Measurements from ENCODE around the gene DDB1. TPM values are rescaled to one million over a fixed set of nuclear protein-coding genes. Genes with fewer than 3 reads are reported as not detected.

DDB1 gene
- total RNA-seq, 4 donors from 2014 or later = 105 to 144 (median 127) TPM

- no peak for TF ChIP-seq CTCF (IDR thresholded peaks at IDR 0.05; ENCODE audit: low read depth)
Observed at GRCh38 chr11:61334434-61335354, 1.8 kb upstream of the DDB1 start.

DNA sequence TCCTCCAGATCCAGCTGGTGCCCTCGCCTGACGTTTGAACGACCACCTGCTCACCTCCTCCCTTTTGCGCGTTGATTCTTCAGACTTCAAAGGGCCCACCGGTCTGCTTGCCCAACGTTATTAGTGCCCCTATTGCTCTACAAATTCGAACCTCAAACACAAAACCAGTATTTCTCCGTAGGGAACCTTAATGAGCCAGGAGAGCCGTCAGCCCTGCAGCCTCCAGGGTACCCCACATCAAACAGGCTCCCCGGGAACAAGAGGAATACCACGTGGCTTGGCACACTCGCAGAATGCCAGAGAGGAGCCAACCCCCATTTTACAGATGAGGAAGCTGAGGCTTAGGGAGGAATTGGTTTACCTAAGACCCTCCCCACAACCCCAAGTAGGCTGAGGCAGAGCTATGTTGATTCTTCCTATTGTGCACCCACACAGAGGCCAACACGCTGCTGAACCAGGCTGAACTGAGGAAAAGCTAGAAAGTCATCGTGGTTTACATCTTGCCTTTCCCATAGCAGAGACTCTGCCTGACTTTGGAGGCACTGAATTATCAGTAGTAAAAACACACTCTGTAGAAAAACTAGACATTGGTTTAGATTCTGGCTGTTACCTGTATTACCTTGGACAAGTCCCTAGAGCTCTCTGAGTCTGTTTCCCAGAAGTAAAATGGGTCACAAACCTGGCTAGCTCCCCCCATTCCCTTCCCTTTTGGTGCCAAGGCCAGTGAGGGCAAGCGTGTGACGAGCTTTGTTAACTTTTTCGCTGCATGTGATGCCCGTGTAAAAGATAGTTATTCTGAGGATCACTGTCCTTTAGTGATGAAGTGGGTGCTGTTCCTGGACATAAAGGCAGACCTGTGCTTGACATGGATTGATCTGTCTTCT lies 887 bp upstream of the DDB1 start:
- no peak for TF ChIP-seq CTCF (IDR thresholded peaks at IDR 0.05; ENCODE audit: low read depth)

- no peak for TF ChIP-seq CTCF (IDR thresholded peaks at IDR 0.05; ENCODE audit: low read depth)
Observed at GRCh38 chr11:61332281-61332796, 566 bp downstream of the DDB1 start.

DNA sequence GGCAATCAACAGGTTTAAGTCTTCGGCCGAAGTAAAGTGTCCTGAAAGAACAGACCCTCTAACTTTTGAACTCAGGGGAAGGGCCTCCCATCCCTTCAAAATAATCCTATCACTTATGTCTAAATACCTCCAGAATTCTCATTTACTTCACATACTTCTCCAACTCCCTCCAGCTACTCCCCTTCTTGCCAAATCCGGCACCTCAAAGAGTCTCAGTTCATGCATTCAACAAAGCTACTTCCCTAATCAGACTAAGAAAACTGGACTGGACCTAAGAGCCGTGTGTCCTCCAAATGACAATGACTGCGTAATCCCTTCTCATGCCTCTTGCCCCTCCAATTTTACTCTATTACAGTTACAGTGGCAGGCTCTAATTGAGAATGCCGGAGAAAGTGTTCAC lies 1.3 kb downstream of the DDB1 start:
- TF ChIP-seq CTCF (IDR thresholded peaks at IDR 0.05; ENCODE audit: low read depth) = no peak

DNA sequence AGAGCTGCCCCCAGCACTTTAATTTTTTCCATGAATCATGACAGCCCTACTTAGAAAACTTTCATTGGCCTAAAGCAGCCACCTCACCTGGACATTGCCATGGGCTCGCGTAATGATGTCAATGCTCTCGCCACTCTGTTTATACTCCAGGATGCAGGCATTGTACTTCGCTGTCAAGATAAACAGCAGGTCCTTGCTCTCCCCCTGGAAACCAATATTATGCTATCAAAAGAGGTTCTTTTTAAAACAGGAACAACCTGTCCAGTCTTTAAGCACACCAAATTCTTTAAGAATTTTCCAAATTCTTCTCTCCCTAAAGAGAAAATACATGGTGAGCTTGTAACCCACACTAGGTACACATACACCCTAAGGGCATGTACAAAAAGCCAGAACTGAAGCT lies 3.0 kb downstream of the DDB1 start:
- no peak for TF ChIP-seq CTCF (IDR thresholded peaks at IDR 0.05; ENCODE audit: low read depth)

- no peak for TF ChIP-seq CTCF (IDR thresholded peaks at IDR 0.05; ENCODE audit: low read depth)
Observed at GRCh38 chr11:61328351-61328750, 4.6 kb downstream of the DDB1 start.

DNA sequence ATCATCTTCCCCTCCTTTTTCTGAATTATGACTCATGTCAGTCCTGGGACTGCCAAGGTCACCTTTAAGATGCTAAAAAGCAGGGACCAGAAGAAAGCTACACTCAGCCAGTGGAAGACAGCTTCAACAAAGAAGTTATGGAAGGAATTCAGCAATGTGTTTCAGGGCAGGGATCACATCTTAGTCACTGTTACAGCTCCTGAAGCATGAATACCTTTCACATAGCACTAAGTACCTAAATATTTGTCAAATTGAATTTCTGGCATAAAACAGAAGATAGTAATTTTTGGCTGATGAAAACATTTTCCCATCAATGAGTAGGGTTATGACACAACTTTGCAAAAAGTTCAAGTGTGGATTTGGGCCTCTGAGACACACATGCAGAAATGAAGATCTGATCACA lies 5.2 kb downstream of the DDB1 start:
- TF ChIP-seq CTCF (IDR thresholded peaks at IDR 0.05; ENCODE audit: low read depth) = no peak

Measured in subcutaneous adipose tissue (tissue), 4 donors.